Heart left ventricle (tissue), 13 donors: ENCODE data around the gene ANKRD11.

ENCODE experiments used
- CTCF ChIP-seq, 12 donors: fragments of 200-600 bp; sonication (generic) in 4 of 12; IDR thresholded peaks; one replicate each; pipeline versions ENCODE4 v1.5.0 to v1.8.0; 2018 to 2022; ENCODE audit warnings: antibody characterized with exemption in 12 of 12, mild to moderate bottlenecking in 5 of 12
- POLR2A ChIP-seq, 2 donors: fragments of 450-650 bp; IDR thresholded peaks; one replicate each; pipeline ENCODE4 v1.6.1; 2017; ENCODE audit warnings: antibody characterized with exemption in 2 of 2, mild to moderate bottlenecking in 2 of 2, moderate library complexity in 2 of 2
- donor health status: ischemic (EF 13 %, LVEDD 7.1; RV severe dilation, severe dysfunction).
- donor health status: DM: no; HTN: yes; CAD: no.
- donor health status: DM: no; HTN: no; CAD: no.
- donor health status: ischemic (EF 25% LVEDD 6.9; RV normal size, moderate dysfunction).
- donor health status: ischemic (EF 25% LVEDD 5.7; RV mildly dilated, moderate dysfunction).
- donor health status: ischemic (EF 35%, LVEDD 5.7; RV mildly dilated, moderate dysfunction).
- donor health status: nonischemic (EF 11% LVEDD 7.7; RV severe dilation, severe dysfunction).
- donor health status: DM: yes; HTN: yes; CAD: no.
- donor health status: PGD.
- donor health status: ischemic (EF 29% LVEDD 5.4; RV normal size, mild dysfunction).
- donor health status: nonischemic (EF 23%, LVEDD 6.1; RV moderate dilation, normal function).

GRCh38 chr16:89323120-89323960 is 167.0 kb downstream of the ANKRD11 start:
- TF ChIP-seq POLR2A (IDR thresholded peaks at IDR 0.05), result no peak
- TF ChIP-seq CTCF (IDR thresholded peaks at IDR 0.05), result no peak
